GM23338 (cell line): ENCODE data around the gene UCKL1. TPM values are rescaled to one million over a fixed set of nuclear protein-coding genes. Genes with fewer than 3 reads are reported as not detected.

Experiments used
- ATAC-seq: fragments of 200-7000 bp; cut with Tn5 transposase; 3 replicates; pipeline ENCODE4 v1.9.1; 2020
- DNase-seq: peaks from one replicate; pipeline ENCODE4 v3.0.0-alpha.2; 2015; ENCODE audit warnings: low spot score
- H2AFZ ChIP-seq: fragments of 200-600 bp; sonication (generic); 2 replicates; pipeline ENCODE4 v1.8.0; 2016; ENCODE audit warnings: antibody characterized with exemption, mild to moderate bottlenecking, moderate library complexity
- H3F3A ChIP-seq: fragments of 200-600 bp; sonication (generic); replicated peaks from 2 replicates; pipeline ENCODE4 v1.8.0; 2017; ENCODE audit warnings: antibody characterized with exemption, mixed run types, low read depth
- H3K27ac ChIP-seq: fragments of 200-600 bp; sonication (generic); 2 replicates; pipeline ENCODE4 v1.6.1; 2016; ENCODE audit warnings: low read depth
- H3K27me3 ChIP-seq: fragments of 200-600 bp; sonication (generic); 2 replicates; pipeline ENCODE4 v1.8.0; 2016; ENCODE audit warnings: mild to moderate bottlenecking, mixed run types, moderate library complexity; ENCODE audit not compliant: insufficient read depth
- H3K36me3 ChIP-seq: fragments of 200-600 bp; sonication (generic); 2 replicates; pipeline ENCODE4 v1.8.0; 2016; ENCODE audit warnings: mild to moderate bottlenecking; ENCODE audit not compliant: insufficient read depth
- H3K4me1 ChIP-seq: fragments of 200-600 bp; sonication (generic); 2 replicates; pipeline ENCODE4 v1.8.0; 2016; ENCODE audit warnings: mild to moderate bottlenecking, moderate library complexity; ENCODE audit not compliant: insufficient read depth
- H3K4me2 ChIP-seq: fragments of 200-600 bp; sonication (generic); 2 replicates; pipeline ENCODE4 v1.7.1; 2017; ENCODE audit warnings: mixed run types
- H3K4me3 ChIP-seq: fragments of 200-600 bp; sonication (generic); 2 replicates; pipeline ENCODE4 v1.6.1; 2016; ENCODE audit warnings: mixed run types
- H3K79me2 ChIP-seq: fragments of 200-600 bp; sonication (generic); replicated peaks from 2 replicates; pipeline ENCODE4 v1.8.0; 2017; ENCODE audit warnings: mild to moderate bottlenecking; ENCODE audit not compliant: insufficient read depth
- H3K9me2 ChIP-seq: fragments of 200-600 bp; sonication (generic); 2 replicates; pipeline ENCODE4 v1.8.0; 2017; ENCODE audit not compliant: insufficient read depth
- H4K20me1 ChIP-seq: fragments of 200-600 bp; sonication (generic); replicated peaks from 2 replicates; pipeline ENCODE4 v1.8.0; 2017; ENCODE audit warnings: mild to moderate bottlenecking; ENCODE audit not compliant: insufficient read depth
- H3K27ac Mint-ChIP-seq: 2 replicates; pipeline ENCODE4 v1.8.0; 2020; ENCODE audit warnings: inconsistent platforms, mild to moderate bottlenecking, moderate library complexity, mixed read lengths
- H3K27me3 Mint-ChIP-seq: 3 replicates; pipeline ENCODE4 v1.8.0; 2022; ENCODE audit warnings: low read depth, mild to moderate bottlenecking, moderate library complexity, mixed read lengths, inconsistent platforms; ENCODE audit not compliant: insufficient read depth, poor library complexity
- H3K36me3 Mint-ChIP-seq: 3 replicates; pipeline ENCODE4 v1.8.0; 2021; ENCODE audit warnings: low read depth, mild to moderate bottlenecking, inconsistent platforms, moderate library complexity, mixed read lengths
- H3K4me1 Mint-ChIP-seq: 3 replicates; pipeline ENCODE4 v1.8.0; 2020; ENCODE audit warnings: mild to moderate bottlenecking, inconsistent platforms, mixed read lengths
- H3K4me3 Mint-ChIP-seq: 3 replicates; pipeline ENCODE4 v1.8.0; 2021; ENCODE audit warnings: moderate library complexity, mild to moderate bottlenecking, inconsistent platforms, mixed read lengths
- H3K9me3 Mint-ChIP-seq: 3 replicates; pipeline ENCODE4 v1.8.0; 2020; ENCODE audit warnings: moderate library complexity, mild to moderate bottlenecking, inconsistent platforms, mixed read lengths
- CREB1 ChIP-seq: fragments of 250-450 bp; sonication (Bioruptor Pico); IDR thresholded peaks from 2 replicates; pipeline ENCODE4 v1.5.0; 2020; ENCODE audit warnings: low read depth, mild to moderate bottlenecking, moderate library complexity
- EZH2 ChIP-seq: fragments of 200-600 bp; sonication (generic); IDR thresholded peaks from one replicate; pipeline ENCODE4 v1.8.0; 2017; ENCODE audit warnings: antibody characterized with exemption, mild to moderate bottlenecking, low read depth; ENCODE audit not compliant: unreplicated experiment
- EZH2phosphoT487 ChIP-seq: fragments of 200-600 bp; sonication (generic); IDR thresholded peaks from one replicate; pipeline ENCODE4 v1.8.1; 2018; ENCODE audit warnings: antibody characterized with exemption; ENCODE audit not compliant: unreplicated experiment
- POLR2AphosphoS5 ChIP-seq: IDR thresholded peaks from 2 replicates; pipeline ENCODE4 v1.6.1; 2016; ENCODE audit warnings: antibody characterized with exemption, low read depth
- ZNF114 ChIP-seq: fragments of 250-450 bp; sonication (Bioruptor Pico); IDR thresholded peaks from 2 replicates; pipeline ENCODE4 v1.5.0; 2020; ENCODE audit warnings: mild to moderate bottlenecking, moderate library complexity
- ZNF331 ChIP-seq: fragments of 250-450 bp; sonication (Bioruptor Pico); IDR thresholded peaks from 2 replicates; pipeline ENCODE4 v1.5.0; 2020; ENCODE audit warnings: low read depth, mild to moderate bottlenecking, moderate library complexity
- long read RNA-seq: library from polyadenylated mRNA; unstranded; transcript quantifications from one replicate; pipeline ENCODE4 v2.0.0, GENCODE V29; 2020; ENCODE audit not compliant: unreplicated experiment
- polyA plus RNA-seq: library from polyadenylated mRNA; unstranded; fragments of >200 nt; fragmentation: Nextera tagmentation; extraction: Ambion mirVana; gene quantifications from 2 replicates; pipeline ENCODE4 v1.2.1, GENCODE V29; 2016
- total RNA-seq: library from RNA; depleted of rRNA; stranded (reverse); fragments of >200 nt; shearing (Covaris generic); gene quantifications from 2 replicates; pipeline ENCODE4 v1.2.3, GENCODE V29; 2014; rRNA removed
- TF ChIP-seq, protein P1 (sequence below), 2 experiments: fragments of 200-600 bp in 1 of 2; sonication (generic) in 1 of 2; conservative IDR thresholded peaks; 2 replicates each; pipeline versions ENCODE4 v1.5.1 to v1.6.1; 2016 to 2017; ENCODE audit warnings: antibody characterized with exemption in 2 of 2, low read depth in 2 of 2, mild to moderate bottlenecking in 2 of 2, moderate library complexity in 1 of 2
- TF ChIP-seq, protein P2 (sequence below): IDR thresholded peaks from 2 replicates; pipeline ENCODE4 v1.6.1; 2016; ENCODE audit warnings: antibody characterized with exemption
- TF ChIP-seq, protein P3 (sequence below): IDR thresholded peaks from one replicate; pipeline ENCODE4 v1.6.1; 2018; ENCODE audit warnings: antibody characterized with exemption; ENCODE audit not compliant: unreplicated experiment

UCKL1 gene
- total RNA-seq (46.5 and 56.8 TPM in 2 replicates), polyA plus RNA-seq (82.5 and 89.3 TPM in 2 replicates)
- long read RNA-seq, partial matches to known transcripts = 43 of 84 reads
- long read RNA-seq, other reads (novel, unspliced or antisense) = 41 of 84 reads

DNA sequence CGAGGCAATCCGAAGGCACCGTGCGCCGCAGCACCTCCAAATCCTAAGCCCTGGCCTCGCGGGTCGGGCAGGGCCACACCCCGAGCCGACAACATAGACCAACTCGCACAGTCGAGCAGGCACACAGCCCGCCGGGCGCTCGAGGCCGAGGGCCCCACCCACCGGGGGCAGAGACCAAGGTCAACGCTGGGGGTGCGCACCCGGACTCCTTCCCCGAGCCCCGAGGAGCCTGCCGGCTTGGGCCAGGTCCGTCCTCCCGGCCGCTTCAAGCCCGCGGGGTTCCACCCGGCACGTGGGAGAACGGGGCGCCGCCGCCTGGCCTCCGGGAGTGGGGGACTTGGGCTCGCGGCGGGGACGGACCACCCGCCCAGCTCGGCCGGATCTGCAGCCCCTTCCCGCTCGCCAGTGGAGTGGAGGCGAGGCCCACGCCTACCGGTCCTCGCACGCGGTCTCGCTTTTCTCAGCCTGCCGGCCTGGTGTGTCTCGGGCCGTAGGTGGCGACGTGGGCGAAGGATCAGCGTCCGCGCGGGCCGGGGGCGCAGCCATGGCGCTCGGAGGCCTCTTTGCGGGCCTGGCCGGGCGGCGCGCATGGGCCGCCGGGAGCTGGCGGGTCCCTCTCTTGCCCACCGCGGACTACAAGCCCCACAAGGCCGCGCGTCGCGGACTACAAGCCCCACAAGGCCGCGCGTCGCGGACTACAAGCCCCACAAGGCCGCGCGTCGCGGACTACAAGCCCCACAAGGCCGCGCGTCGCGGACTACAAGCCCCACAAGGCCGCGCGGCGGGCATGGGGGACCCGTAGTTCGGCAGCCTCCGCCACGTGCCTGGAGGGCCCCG lies at the start of gene UCKL1:
Gene UCKL1 (minus strand): TSS at position 590 of the 837 bp plus-strand sequence. CDS start 44 bp downstream, at position 546.
- no peaks in the 10 kb centered on the region for H3K9me3 Mint-ChIP-seq
- Histone ChIP-seq H3K9me2 (no peaks in the 10 kb centered on the region), H3K4me2 (peak within 1 kb of the TSS; percentile 99), H3F3A (0 out of 2 replicates have a peak, but pooled peaks cover 11% of the 10 kb centered on the region), H3K27me3 (no peaks in the 10 kb centered on the region), H2AFZ (peak within 1 kb of the TSS; percentile 91), H3K4me1 (peaks cover 18% of the 10 kb centered on the region), H3K79me2 (peaks cover 46% of the 10 kb centered on the region), H4K20me1 (peaks cover 17% of the 10 kb centered on the region), H3K4me3 (peak within 1 kb of the TSS; percentile 92), H3K27ac (peak within 1 kb of the TSS; percentile 90), H3K36me3 (no peaks in the 10 kb centered on the region)
- H3K36me3 Mint-ChIP-seq = peaks cover 13% of the 10 kb centered on the region; the same call in 2 of the 3 replicates
- H3K27ac Mint-ChIP-seq = peak within 1 kb of the TSS; percentile 95
- H3K4me1 Mint-ChIP-seq = peaks cover 34% of the 10 kb centered on the region
- peaks cover 16% of the 10 kb centered on the region for H3K27me3 Mint-ChIP-seq
- TF ChIP-seq CREB1 (CRISPR knock-in tag) (peak; percentile 60), POLR2AphosphoS5 (peak; percentile 87), ZNF114 (CRISPR knock-in tag) (no peak; the same call in 1 of the 2 replicates), ZNF331 (CRISPR knock-in tag) (no peak)
- TF ChIP-seq, protein P1, sequence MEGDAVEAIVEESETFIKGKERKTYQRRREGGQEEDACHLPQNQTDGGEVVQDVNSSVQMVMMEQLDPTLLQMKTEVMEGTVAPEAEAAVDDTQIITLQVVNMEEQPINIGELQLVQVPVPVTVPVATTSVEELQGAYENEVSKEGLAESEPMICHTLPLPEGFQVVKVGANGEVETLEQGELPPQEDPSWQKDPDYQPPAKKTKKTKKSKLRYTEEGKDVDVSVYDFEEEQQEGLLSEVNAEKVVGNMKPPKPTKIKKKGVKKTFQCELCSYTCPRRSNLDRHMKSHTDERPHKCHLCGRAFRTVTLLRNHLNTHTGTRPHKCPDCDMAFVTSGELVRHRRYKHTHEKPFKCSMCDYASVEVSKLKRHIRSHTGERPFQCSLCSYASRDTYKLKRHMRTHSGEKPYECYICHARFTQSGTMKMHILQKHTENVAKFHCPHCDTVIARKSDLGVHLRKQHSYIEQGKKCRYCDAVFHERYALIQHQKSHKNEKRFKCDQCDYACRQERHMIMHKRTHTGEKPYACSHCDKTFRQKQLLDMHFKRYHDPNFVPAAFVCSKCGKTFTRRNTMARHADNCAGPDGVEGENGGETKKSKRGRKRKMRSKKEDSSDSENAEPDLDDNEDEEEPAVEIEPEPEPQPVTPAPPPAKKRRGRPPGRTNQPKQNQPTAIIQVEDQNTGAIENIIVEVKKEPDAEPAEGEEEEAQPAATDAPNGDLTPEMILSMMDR (conservative IDR thresholded peaks at IDR 0.05; ENCODE audit: low read depth in 2 of 2) = no peak
- TF ChIP-seq, protein P2, sequence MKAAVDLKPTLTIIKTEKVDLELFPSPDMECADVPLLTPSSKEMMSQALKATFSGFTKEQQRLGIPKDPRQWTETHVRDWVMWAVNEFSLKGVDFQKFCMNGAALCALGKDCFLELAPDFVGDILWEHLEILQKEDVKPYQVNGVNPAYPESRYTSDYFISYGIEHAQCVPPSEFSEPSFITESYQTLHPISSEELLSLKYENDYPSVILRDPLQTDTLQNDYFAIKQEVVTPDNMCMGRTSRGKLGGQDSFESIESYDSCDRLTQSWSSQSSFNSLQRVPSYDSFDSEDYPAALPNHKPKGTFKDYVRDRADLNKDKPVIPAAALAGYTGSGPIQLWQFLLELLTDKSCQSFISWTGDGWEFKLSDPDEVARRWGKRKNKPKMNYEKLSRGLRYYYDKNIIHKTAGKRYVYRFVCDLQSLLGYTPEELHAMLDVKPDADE = peak; percentile 99
- ATAC-seq = peak; percentile 69
- peak; percentile 94 for DNase-seq
- peak within 1 kb of the TSS; percentile 83 for H3K4me3 Mint-ChIP-seq

DNA sequence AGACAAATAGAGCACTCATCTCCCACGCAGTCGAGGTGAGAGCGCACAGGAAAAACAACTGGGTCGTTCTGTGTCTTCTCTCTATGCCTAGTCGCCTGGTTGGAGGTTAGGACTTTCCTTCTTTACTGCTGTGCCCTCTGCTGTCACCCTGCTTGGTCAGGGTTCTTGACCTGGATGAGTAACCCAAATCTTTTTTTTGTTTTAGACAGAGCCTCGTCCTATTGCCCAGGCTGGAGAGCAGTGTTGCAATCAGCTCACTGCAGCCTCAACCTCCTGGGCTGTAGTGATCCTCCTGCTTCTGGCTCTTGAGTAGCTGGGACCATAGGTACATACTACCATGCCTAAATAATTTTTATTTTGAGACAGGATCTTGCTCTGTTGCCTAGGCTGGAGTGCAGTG lies 49.2 kb upstream of the UCKL1 start:
- Histone ChIP-seq H2AFZ (no peak overlapping the region), H3K36me3 (peaks cover 37% of the 10 kb centered on the region), H3K79me2 (peaks cover 15% of the 10 kb centered on the region), H3K27me3 (no peaks in the 10 kb centered on the region), H3K27ac (no peak overlapping the region), H3K4me3 (no peak overlapping the region), H4K20me1 (peaks cover 7% of the 10 kb centered on the region), H3K9me2 (no peaks in the 10 kb centered on the region), H3K4me2 (no peak overlapping the region), H3F3A (0 out of 2 replicates have a peak, but pooled peaks cover 6% of the 10 kb centered on the region), H3K4me1 (no peaks in the 10 kb centered on the region)
- H3K4me1 Mint-ChIP-seq = no peaks in the 10 kb centered on the region
- H3K36me3 Mint-ChIP-seq = peaks cover 74% of the 10 kb centered on the region
- DNase-seq (no peak), ATAC-seq (no peak)
- no peak overlapping the region for H3K4me3 Mint-ChIP-seq
- no peak overlapping the region for H3K27ac Mint-ChIP-seq
- H3K9me3 Mint-ChIP-seq = no peaks in the 10 kb centered on the region
- no peaks in the 10 kb centered on the region for H3K27me3 Mint-ChIP-seq
- TF ChIP-seq ZNF114 (CRISPR knock-in tag) (no peak), ZNF331 (CRISPR knock-in tag) (no peak), CREB1 (CRISPR knock-in tag) (no peak), EZH2 (no peak), EZH2phosphoT487 (no peak)
- TF ChIP-seq, protein P1 (conservative IDR thresholded peaks at IDR 0.05; ENCODE audit: low read depth in 2 of 2) = no peak
- TF ChIP-seq, protein P2 = no peak
- TF ChIP-seq, protein P3, sequence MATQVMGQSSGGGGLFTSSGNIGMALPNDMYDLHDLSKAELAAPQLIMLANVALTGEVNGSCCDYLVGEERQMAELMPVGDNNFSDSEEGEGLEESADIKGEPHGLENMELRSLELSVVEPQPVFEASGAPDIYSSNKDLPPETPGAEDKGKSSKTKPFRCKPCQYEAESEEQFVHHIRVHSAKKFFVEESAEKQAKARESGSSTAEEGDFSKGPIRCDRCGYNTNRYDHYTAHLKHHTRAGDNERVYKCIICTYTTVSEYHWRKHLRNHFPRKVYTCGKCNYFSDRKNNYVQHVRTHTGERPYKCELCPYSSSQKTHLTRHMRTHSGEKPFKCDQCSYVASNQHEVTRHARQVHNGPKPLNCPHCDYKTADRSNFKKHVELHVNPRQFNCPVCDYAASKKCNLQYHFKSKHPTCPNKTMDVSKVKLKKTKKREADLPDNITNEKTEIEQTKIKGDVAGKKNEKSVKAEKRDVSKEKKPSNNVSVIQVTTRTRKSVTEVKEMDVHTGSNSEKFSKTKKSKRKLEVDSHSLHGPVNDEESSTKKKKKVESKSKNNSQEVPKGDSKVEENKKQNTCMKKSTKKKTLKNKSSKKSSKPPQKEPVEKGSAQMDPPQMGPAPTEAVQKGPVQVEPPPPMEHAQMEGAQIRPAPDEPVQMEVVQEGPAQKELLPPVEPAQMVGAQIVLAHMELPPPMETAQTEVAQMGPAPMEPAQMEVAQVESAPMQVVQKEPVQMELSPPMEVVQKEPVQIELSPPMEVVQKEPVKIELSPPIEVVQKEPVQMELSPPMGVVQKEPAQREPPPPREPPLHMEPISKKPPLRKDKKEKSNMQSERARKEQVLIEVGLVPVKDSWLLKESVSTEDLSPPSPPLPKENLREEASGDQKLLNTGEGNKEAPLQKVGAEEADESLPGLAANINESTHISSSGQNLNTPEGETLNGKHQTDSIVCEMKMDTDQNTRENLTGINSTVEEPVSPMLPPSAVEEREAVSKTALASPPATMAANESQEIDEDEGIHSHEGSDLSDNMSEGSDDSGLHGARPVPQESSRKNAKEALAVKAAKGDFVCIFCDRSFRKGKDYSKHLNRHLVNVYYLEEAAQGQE = no peak
